Liver (tissue), 9 donors: ENCODE data around the gene AADACL4. TPM values are rescaled to one million over a fixed set of nuclear protein-coding genes. Genes with fewer than 3 reads are reported as not detected.

Experiments used
- DNase-seq: peaks from one replicate; pipeline ENCODE4 v3.0.0-alpha.2; 2017; ENCODE audit warnings: low spot score
- H3K27ac ChIP-seq, 2 donors: one replicate each; pipeline ENCODE4 v1.7.0; 2013; ENCODE audit warnings: inconsistent platforms in 2 of 2, low read length in 2 of 2, control low read depth in 1 of 2, low read depth in 1 of 2, mild to moderate bottlenecking in 1 of 2
- H3K27me3 ChIP-seq, 4 donors: one replicate each; pipeline versions ENCODE4 v1.6.1 to v1.7.0; 2013; ENCODE audit warnings: low read length in 3 of 4, inconsistent platforms in 1 of 4, mild to moderate bottlenecking in 1 of 4, moderate library complexity in 1 of 4; ENCODE audit not compliant: control insufficient read depth in 4 of 4, insufficient read depth in 4 of 4
- H3K36me3 ChIP-seq, 4 donors: one replicate each; pipeline versions ENCODE4 v1.6.1 to v1.7.0; 2013; ENCODE audit warnings: low read length in 3 of 4, mild to moderate bottlenecking in 3 of 4, low read depth in 1 of 4, moderate library complexity in 1 of 4; ENCODE audit not compliant: control insufficient read depth in 4 of 4, insufficient read depth in 3 of 4
- H3K4me1 ChIP-seq, 4 donors: one replicate each; pipeline versions ENCODE4 v1.6.1 to v1.7.0; 2013; ENCODE audit warnings: low read length in 3 of 4, mild to moderate bottlenecking in 3 of 4, moderate library complexity in 1 of 4; ENCODE audit not compliant: control insufficient read depth in 4 of 4, insufficient read depth in 4 of 4
- H3K4me3 ChIP-seq, 3 donors: one replicate each; pipeline versions ENCODE4 v1.6.1 to v1.7.0; 2013; ENCODE audit warnings: low read length in 3 of 3, control low read depth in 1 of 3, low read depth in 1 of 3, mild to moderate bottlenecking in 1 of 3
- H3K9ac ChIP-seq, 2 donors: one replicate each; pipeline ENCODE4 v1.7.0; 2013; ENCODE audit warnings: low read length in 2 of 2, mild to moderate bottlenecking in 2 of 2, moderate library complexity in 2 of 2, control low read depth in 1 of 2, low read depth in 1 of 2
- H3K9me3 ChIP-seq, 4 donors: one replicate each; pipeline versions ENCODE4 v1.6.1 to v1.7.0; 2013; ENCODE audit warnings: low read length in 3 of 4; ENCODE audit not compliant: control insufficient read depth in 4 of 4
- ATF3 ChIP-seq: IDR thresholded peaks from 2 replicates; pipeline ENCODE4 v1.6.1; 2016; ENCODE audit warnings: antibody characterized with exemption
- CTCF ChIP-seq: fragments of 150-350 bp; IDR thresholded peaks from 2 replicates; pipeline ENCODE4 v1.5.1; 2017; ENCODE audit warnings: improper control_type of control experiment, low read depth, low read length; ENCODE audit not compliant: missing input control
- EGR1 ChIP-seq, 2 donors: IDR thresholded peaks; 2 replicates each; pipeline ENCODE4 v1.6.1; 2016 to 2018; ENCODE audit warnings: antibody characterized with exemption in 2 of 2, low read depth in 2 of 2
- FOXA1 ChIP-seq: IDR thresholded peaks from 2 replicates; pipeline ENCODE4 v1.6.1; 2016; ENCODE audit warnings: antibody characterized with exemption
- FOXA2 ChIP-seq: IDR thresholded peaks from 2 replicates; pipeline ENCODE4 v1.6.1; 2016; ENCODE audit warnings: antibody characterized with exemption
- GABPA ChIP-seq, 2 donors: IDR thresholded peaks in 1 of 2; conservative IDR thresholded peaks in 1 of 2; 2 replicates each; pipeline ENCODE4 v1.6.1; 2016; ENCODE audit warnings: antibody characterized with exemption in 2 of 2, mild to moderate bottlenecking in 1 of 2, moderate library complexity in 1 of 2
- HNF4A ChIP-seq, 2 donors: conservative IDR thresholded peaks; 2 replicates each; pipeline ENCODE4 v1.6.1; 2016; ENCODE audit warnings: antibody characterized with exemption in 2 of 2, mild to moderate bottlenecking in 2 of 2
- HNF4G ChIP-seq: IDR thresholded peaks from 2 replicates; pipeline ENCODE4 v1.6.1; 2016; ENCODE audit warnings: antibody characterized with exemption
- JUND ChIP-seq, 2 donors: IDR thresholded peaks; 2 replicates each; pipeline ENCODE4 v1.6.1; 2016; ENCODE audit warnings: antibody characterized with exemption in 2 of 2
- MAX ChIP-seq: IDR thresholded peaks from 2 replicates; pipeline ENCODE4 v1.6.1; 2016; ENCODE audit warnings: antibody characterized with exemption
- NR2F2 ChIP-seq: IDR thresholded peaks from 2 replicates; pipeline ENCODE4 v1.6.1; 2016; ENCODE audit warnings: antibody characterized with exemption
- RAD21 ChIP-seq, 2 donors: IDR thresholded peaks; 2 replicates each; pipeline ENCODE4 v1.6.1; 2016; ENCODE audit warnings: antibody characterized with exemption in 2 of 2, mild to moderate bottlenecking in 2 of 2
- REST ChIP-seq: IDR thresholded peaks from 2 replicates; pipeline ENCODE4 v1.6.1; 2016; ENCODE audit warnings: antibody characterized with exemption, mild to moderate bottlenecking
- RXRA ChIP-seq, 2 donors: IDR thresholded peaks; 2 replicates each; pipeline ENCODE4 v1.6.1; 2017 to 2018; ENCODE audit warnings: antibody characterized with exemption in 2 of 2, mild to moderate bottlenecking in 1 of 2
- SP1 ChIP-seq: IDR thresholded peaks from 2 replicates; pipeline ENCODE4 v1.6.1; 2018; ENCODE audit warnings: antibody characterized with exemption, mild to moderate bottlenecking
- TAF1 ChIP-seq: conservative IDR thresholded peaks from 2 replicates; pipeline ENCODE4 v1.6.1; 2016; ENCODE audit warnings: antibody characterized with exemption, mild to moderate bottlenecking
- YY1 ChIP-seq: IDR thresholded peaks from 2 replicates; pipeline ENCODE4 v1.6.1; 2016; ENCODE audit warnings: antibody characterized with exemption, mild to moderate bottlenecking
- ZBTB33 ChIP-seq: IDR thresholded peaks from 2 replicates; pipeline ENCODE4 v1.6.1; 2016; ENCODE audit warnings: antibody characterized with exemption
- WGBS: extraction: QIAGEN DNeasy Blood & Tissue Kit; methylation state at CpG from one replicate; pipeline ENCODE4 v1.1.7; 2013; 5-methylcytosine and 5-hydroxymethylcytosine counted together
- polyA plus RNA-seq, 2 donors: library from polyadenylated mRNA; stranded (reverse) in 1 of 2; unstranded in 1 of 2; fragments of 200-250 nt in 1 of 2; fragments of >200 nt in 1 of 2; fragmentation: Nextera tagmentation in 1 of 2; extraction: Ambion mirVana in 1 of 2; gene quantifications; one replicate each; pipeline versions ENCODE4 v1.2.1 to v1.2.3, GENCODE V29; 2013 to 2015
- total RNA-seq, 2 donors: library from RNA; depleted of rRNA; stranded (reverse); fragments of >200 nt; gene quantifications; one replicate each; pipeline ENCODE4 v1.2.3, GENCODE V29; 2014
- donor health status: healthy.
- donor health status: healthy.
- donor health status: healthy.
- donor health status: healthy.
- donor health status: healthy.

AADACL4 gene
- total and polyA plus RNA-seq, 4 donors = not detected

GRCh38 chr1:12690156-12690555 is 46.3 kb downstream of the AADACL4 start:
- Histone ChIP-seq H3K4me3 (no peak overlapping the region), H3K27me3 (no peaks in the 10 kb centered on the region), H3K27ac (no peak overlapping the region), H3K36me3 (no peaks in the 10 kb centered on the region), H3K4me1 (peaks cover 0 to 12% (median 4%) of the 10 kb centered on the region in 4 donors), H3K9ac (no peak overlapping the region), H3K9me3 (no peaks in the 10 kb centered on the region)
- TF ChIP-seq EGR1 (IDR thresholded peaks at IDR 0.05; ENCODE audit: low read depth in 2 of 2) = no peak
- no peak for TF ChIP-seq HNF4G
- TF ChIP-seq YY1 = no peak
- no peak for TF ChIP-seq REST
- no peak for TF ChIP-seq JUND (IDR thresholded peaks at IDR 0.05)
- TF ChIP-seq SP1 = no peak
- TF ChIP-seq RXRA (IDR thresholded peaks at IDR 0.05) = no peak
- TF ChIP-seq FOXA1 = no peak
- no peak for TF ChIP-seq GABPA (IDR thresholded peaks at IDR 0.05 in 1 of 2, conservative IDR thresholded peaks at IDR 0.05 in 1 of 2)
- TF ChIP-seq HNF4A (conservative IDR thresholded peaks at IDR 0.05) = no peak
- TF ChIP-seq RAD21 (IDR thresholded peaks at IDR 0.05) = no peak
- WGBS = 70% methylated on average over 2 of the region's 2 CpGs
- no peak for DNase-seq

- H3K4me3 ChIP-seq = no peak overlapping the region
- no peak overlapping the region for H3K27ac ChIP-seq
- DNase-seq = no peak
- no peak overlapping the region for H3K9ac ChIP-seq
- peaks cover 0 to 12% (median 4%) of the 10 kb centered on the region in 4 donors for H3K4me1 ChIP-seq
- no peaks in the 10 kb centered on the region for H3K9me3 ChIP-seq
- H3K36me3 ChIP-seq = no peaks in the 10 kb centered on the region
- H3K27me3 ChIP-seq = no peaks in the 10 kb centered on the region
- WGBS = 61% methylated on average over 10 of the region's 10 CpGs
- TF ChIP-seq FOXA1 (no peak), ZBTB33 (no peak), CTCF (no peak), HNF4A (conservative IDR thresholded peaks at IDR 0.05) (peak in 1 of 2 donors; percentile 27), MAX (no peak), HNF4G (no peak), TAF1 (no peak), REST (no peak), NR2F2 (no peak), RAD21 (IDR thresholded peaks at IDR 0.05) (no peak), YY1 (peak; percentile 32), ATF3 (peak; percentile 26), JUND (IDR thresholded peaks at IDR 0.05) (no peak), FOXA2 (no peak), SP1 (no peak), GABPA (IDR thresholded peaks at IDR 0.05 in 1 of 2, conservative IDR thresholded peaks at IDR 0.05 in 1 of 2) (no peak), RXRA (IDR thresholded peaks at IDR 0.05) (peak; percentile 8 to 46), EGR1 (IDR thresholded peaks at IDR 0.05; ENCODE audit: low read depth in 2 of 2) (no peak)
Observed at GRCh38 chr1:12692967-12693782, 49.3 kb downstream of the AADACL4 start.
